HG03521 (cell line): Measurements from ENCODE around the gene BOK.
"Not testable (repeated sequence)": the region's sequence is repeated elsewhere in the genome, so short reads cannot be mapped to it uniquely, and the experiment has no call there.

Source experiments
- ATAC-seq: cut with Tn5 transposase; IDR thresholded peaks from one replicate; pipeline ENCODE4 v1.9.1; 2021; ENCODE audit warnings: mild to moderate bottlenecking, moderate library complexity; ENCODE audit not compliant: unreplicated experiment

Gene BOK

DNA sequence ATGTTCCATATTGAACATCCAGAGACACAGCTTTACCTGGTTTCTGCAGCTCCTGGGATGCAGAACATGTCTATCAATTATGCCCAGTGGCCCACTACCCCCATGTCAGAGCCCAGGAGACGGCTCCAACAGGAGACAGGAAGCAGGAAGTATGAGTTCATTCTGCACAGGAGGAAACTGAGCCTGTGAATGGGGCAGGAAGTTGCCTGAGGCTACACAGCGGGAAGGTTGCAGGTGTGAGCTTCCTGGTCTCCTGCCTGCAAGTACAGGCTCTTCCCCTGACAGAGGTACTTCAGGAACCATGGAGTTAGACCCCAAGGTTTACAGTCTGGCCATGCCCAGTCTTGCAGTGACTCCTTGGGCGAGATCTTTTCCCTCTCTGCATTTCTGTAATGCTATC is 2.8 kb upstream of the BOK start:
- ATAC-seq: no peak

DNA sequence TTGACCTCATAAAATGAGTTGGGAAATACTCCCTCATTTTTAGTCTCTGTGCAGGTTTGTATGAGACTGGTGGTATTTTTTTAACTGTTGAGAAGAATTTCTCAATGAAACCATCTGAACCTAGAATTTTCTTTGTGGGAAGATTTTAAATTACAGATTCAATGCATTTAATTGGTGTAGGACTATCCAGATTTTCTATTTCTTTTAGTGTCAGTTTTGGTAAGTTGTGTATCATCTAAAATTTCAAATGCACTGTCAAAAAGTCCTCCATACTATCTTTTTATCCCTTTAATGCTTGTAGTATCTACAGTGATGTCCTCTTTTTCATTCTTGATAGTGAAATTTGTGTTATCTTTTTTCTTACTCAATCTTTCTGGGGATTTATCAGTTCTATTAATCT is 1.8 kb upstream of the BOK start:
- ATAC-seq: no peak

DNA sequence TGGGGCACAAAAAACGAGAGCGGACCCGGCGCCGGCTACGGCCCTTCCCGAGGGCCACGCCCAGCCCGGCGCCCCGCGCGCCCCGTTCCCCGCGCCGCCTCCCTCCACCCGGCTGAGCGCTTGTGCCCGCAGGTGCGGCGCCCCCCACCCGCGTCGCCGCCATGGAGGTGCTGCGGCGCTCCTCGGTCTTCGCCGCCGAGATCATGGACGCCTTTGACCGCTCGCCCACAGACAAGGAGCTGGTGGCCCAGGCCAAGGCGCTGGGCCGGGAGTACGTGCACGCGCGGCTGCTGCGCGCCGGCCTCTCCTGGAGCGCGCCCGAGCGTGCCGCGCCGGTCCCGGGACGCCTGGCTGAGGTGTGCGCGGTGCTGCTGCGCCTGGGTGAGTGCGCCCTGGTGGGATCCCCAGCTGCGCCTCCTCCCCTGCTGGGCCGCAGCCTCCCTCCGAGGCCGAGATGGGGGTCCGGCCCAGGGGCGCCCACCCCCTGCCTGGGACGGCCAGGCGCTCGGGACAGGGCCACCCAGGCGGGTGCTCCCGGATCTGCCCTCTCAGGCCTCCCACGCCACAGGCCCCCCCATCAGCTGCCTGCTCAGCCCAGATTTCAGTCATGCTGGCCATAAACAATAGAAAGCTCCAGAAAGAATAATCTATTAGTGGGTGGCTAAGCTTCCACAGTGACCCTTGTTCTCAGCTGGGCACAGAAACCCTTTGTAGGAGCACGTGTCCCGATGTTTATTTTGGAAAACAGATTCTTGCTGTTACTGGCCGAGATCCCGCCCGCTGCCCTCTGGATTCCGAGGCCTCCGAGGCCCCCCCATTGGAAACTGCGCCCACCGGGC is 997 bp downstream of the BOK start:
- no peak for ATAC-seq

DNA sequence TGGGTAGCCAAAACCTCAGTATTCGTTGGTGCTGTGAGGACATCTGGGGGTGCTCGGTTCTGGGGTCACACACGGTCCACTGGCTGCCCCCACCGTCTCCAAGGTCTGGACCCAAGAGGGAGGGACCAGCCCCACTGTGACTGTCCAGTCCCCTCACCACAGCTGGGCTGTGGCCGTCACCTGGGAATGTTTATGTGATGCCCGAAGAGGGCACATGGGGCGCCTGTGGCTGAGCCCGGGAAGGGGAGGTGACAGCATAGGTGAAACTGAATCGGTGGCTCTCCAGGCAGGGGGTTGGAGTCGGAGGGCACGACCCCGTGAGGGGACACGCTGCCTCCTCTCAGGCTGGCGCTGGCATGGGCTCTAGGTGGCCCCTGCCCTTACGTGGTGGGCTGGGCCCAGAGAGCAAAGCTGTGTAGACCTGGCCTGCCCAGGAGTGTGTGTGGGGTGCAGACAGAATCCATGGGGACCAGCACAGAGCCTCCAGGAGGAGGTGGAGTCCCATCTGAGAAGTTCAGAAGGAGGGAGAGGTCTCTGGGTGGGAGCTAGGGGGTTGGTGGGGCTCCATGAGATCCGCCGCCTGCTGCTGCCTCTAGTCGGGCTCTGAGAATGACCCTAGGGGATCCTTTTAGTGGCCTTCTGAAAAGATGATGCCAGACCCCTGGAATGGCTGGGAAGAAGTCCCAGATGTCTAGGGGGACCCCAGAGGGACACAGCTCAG is 1.8 kb downstream of the BOK start:
- no peak for ATAC-seq

DNA sequence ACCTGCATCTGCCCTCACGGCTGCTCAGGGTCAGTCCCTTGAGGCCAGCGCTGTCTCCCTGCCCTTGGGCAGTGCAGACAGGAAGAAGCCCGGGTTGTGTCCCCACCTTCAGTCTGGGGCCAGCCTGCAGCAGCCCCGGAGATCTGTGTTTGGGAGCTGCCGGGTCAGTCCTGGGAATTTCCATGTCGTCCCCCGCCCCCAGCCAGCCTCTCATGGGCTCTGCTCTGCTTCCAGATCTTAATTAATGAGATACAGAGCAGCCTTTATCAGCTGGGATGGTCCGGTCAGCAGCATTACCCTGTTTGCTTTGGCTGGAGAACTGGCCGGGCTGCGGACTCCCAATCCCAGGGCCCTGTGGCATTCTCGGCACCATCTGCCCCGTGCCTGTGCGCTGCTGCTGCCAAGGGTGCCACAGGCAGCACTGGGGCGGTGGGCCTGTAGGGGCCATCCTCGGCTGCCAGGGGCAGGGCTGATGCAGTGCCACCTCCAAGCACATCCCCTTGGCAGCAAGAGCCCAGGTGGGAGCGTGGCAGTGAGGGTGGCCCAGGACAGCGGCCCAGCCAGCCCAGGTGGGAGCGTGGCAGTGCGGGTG is 2.4 kb downstream of the BOK start:
- ATAC-seq: no peak

DNA sequence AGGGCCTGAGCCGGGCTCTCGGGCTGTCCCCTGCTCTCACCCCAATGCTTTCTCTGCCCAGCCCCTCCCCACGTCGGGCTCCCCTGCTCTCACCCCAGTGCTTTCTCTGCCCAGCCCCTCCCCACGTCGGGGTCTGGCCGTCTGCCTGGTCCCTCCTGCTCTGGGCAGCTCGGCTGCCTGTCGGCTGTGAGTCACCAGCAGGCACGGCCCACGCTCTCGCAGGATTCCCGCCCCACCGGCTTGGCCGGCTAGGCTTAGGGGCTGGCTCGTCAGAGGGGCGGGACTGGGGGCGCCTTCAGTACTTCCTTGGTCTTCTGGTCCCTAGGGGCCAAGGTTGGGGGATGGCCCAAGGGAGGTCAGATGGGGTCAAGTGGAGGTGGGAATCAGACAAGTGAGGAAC is 3.3 kb downstream of the BOK start:
- ATAC-seq: no peak

DNA sequence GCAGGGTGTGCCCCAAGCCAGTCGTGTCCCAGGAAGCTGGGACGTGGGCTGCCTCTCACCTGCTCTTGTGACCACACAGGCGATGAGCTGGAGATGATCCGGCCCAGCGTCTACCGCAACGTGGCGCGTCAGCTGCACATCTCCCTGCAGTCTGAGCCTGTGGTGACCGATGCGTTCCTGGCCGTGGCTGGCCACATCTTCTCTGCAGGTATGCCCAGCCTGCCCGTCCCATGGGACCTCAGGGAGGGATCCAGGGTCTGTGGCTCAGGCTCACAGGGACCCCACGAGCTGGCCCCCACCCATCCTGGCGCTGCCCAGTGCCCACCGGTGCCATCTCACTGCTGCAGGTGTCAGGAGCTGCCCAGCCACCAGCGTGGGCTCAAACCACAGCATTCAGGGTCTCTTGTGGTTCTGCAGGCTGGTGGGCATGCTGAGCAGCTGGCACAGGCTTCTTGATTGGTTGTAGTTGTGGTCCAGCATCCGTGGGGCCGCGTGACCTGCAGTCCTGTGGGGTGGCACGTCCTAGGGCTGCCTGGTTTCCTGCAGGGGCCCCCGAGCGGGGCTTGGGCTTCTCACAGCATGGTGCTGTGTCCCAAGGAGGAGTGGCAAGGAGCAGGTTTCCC is 3.8 kb downstream of the BOK start:
- no peak for ATAC-seq

DNA sequence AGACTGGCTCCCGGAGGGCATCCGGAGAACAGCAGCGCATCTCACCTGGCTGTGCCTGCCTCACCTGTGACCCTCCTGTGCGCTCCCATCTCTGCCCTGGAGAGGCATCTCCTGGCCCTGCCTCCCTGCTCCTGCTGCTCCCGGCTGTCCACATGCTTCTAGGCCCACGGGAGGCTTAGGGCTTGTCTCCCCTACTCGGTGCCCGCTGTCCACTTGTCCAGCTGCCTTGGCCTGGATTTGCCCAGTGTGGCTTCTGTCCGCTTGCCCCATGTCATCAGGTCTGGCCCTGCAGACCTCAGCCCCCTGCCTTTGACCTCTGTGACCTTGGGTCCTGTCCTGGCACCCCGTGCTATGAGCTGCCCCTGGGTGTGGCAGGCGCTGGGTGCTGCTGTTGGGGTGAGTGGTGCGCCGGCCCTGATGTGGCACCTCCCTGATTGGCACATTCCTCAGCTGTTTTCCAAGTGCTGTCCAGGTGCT is 4.5 kb downstream of the BOK start:
- ATAC-seq: no peak

DNA sequence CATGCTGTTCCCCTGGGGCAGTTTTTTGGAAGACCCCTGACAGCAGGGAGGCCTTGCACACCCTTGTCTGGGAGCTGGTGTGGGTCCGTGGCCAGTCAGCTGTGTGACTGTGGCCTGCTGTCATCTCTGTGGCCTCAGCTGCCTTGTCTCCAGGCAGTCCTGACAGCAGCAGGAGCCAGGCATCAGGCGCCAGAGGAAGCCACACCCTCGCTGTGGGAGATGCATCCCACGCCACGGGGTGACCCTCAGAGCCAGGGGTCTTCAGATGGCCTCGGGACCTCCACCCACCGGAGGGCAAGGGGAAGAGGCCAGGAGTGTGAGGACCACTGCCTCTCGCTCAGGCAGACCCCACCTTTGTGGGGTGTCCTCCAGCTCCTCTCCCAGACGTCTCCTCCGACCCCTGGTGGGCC is 5.0 kb downstream of the BOK start:
- ATAC-seq: no peak

DNA sequence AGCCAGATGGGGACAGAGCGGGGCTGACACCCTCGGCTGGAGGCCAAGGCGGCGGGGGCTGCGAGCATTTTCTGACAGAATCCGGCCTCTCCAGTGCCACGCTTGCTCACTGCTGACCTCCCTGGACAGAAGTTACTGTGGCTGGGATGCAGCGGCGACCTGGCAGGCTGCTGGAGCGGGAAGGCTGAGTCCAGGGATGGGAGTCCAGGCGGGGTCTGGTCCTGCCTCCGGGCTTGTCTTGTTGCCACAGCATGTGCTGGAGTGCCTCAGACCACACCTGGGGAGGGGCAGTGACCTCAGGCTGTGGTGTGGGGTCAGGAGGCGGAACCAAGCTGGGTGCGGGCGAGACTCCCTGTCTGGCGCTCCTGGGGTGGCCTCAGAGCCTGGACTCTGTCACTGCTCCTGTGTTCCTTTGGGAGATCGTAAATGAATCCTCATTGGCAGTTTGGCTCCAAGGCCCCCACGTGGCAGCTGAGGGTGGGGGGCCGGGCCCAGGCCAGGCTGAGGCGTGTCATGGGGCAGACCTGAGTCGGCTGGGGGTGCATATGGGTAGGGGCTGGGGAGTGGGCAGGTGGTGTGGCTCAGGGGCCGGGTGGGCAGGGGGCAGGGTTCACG is 5.5 kb downstream of the BOK start:
- ATAC-seq: no peak

DNA sequence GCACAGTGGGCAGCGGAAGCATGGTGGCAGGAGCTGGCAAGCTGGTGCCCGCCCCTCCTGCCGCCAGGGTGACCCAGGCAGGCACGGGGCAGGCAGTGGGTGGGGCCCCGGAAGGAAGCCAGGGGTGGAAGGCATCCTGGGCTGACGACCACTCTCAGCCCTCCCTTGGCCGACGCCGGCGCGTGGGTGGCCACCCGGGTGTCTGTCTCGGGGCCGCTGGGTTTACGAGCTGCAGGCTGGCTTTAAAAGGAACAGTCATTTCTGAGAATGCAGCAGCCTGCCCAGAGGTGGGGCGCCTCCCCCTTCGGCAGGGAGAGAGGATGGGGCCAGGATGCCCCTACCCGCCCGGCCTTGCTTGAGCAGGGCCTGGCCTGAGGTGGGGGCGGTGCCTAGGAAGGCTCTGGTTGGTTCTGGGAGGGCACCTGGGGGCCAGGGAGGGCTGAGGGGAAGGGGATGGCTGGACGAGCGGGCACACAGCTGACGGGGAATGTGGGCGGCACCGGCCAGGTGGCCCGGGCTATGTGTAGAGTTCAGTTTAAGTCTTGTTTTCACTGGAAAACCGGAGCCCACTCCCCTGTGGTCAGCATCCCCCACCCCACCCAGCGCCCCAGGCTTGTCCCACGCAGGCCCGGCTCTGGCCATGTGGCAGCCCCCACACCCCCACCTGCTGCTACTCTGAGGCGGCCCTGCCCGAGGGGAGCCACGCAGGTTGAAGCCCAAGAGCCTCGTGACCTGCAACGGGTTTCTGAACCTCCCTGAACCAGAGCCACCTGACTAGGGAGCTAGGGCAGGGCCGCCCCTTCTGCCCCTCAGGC is 6.3 kb downstream of the BOK start:
- ATAC-seq: no peak

DNA sequence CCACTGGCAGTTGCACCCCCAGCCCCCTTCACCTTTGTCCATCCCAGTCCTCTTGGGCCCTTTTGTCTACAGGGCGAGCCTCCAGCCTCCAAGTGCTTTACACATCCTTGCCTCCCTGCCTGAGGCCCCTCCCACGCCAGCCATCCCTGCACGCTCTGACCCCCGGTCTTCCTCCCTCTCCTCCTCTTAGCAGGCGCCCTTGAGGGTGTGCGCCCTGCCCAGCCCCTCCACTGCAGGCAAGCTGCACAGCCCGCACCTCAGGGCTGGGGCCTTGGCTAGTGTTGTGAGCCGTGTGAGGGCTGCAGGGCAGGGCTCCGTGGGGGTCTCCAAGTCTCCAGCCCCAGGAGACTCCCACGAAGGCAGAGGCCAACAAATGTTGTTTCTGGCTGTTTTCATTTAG is 6.9 kb downstream of the BOK start:
- no peak for ATAC-seq

DNA sequence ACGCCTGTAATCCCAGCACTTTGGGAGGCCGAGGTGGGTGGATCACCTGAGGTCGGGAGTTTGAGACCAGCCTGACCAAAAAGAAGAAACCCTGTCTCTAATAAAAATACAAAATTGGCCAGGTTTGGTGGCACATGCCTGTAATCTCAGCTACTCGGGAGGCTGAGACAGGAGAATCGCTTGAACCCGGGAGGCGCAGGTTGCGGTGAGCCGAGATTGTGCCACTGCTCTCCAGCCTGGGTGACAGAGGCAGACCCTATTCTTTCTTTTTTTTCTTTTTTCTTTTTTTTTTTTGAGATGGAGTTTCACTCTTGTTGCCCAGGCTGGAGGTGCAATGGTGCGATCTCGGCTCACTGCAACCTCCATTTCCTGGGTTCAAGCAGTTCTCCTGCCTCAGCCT is 7.5 kb downstream of the BOK start:
- not testable (repeated sequence) for ATAC-seq

DNA sequence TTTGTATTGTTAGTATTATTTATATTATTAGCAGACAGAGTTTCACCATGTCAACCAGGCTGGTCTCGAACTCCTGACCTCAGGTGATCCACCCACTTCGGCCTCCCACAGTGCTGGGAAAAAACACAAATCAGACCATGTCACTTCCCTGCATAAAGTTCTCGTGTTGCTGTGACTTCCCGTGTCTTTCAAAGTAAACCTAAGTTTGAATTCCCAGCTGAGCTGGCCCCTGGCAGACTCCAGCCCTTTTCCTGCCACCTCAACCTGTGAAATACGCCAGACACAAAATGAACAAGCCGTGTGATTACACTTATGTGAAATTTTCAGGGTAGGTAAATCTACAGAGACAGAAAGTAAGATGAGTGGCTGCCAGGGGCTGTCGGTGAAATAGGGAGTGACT is 7.9 kb downstream of the BOK start:
- no peak for ATAC-seq

DNA sequence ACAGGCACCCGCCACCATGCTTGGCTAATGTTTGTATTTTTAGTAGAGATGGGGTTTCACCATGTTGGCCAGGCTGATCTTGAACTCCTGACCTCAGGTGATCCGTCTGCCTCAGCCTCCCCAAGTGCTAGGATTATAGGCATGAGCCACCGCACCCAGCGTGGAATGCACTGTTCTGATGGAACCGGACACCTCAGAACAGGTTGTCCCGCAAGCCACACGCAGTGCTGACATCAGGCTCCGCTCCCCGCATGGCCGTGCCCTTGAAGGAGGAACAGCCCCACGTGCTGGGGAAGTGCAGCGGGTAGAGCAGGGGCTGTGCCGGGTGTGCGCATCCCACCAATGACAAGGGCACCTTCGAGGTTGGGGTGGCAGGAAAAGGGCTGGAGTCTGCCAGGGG is 8.7 kb downstream of the BOK start:
- ATAC-seq: not testable (repeated sequence)

DNA sequence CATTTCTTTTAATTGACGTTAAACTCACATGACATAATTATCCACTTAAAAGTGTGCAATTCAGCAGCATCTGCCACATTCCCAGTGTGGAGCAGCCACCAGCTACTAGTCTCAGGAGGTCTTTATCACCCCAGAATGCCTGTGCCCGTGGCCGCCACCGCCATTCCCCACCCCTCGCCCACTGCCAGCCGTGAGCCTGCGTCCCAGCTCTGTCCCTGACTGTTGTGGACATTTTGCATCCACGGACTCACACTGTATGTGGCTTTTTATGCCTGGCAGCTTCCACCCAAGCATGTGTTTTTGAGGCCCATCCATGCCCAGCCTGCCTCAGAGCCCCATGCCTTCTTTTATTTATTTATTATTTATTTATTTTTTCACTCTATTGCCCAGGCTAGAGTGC is 9.2 kb downstream of the BOK start:
- ATAC-seq: no peak

DNA sequence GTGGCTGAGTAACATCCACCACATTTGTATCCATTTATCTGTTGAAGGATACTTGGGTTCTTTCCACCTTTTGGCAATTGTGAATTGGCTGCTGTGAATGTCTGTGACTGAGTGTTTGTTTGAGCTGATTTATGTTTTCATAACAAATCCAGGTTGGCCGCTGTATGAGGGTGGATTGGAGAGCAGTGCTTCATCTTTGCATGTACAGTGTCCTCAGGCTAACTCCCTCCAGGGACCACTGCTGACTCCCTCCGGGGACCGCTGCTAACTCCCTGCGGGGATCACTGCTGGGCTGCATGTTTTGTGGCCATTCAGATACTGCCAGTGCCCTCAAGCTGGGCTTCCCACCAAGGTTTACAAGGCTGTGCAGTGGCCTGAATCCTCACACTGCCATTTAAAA is 10.2 kb downstream of the BOK start:
- ATAC-seq: no peak

DNA sequence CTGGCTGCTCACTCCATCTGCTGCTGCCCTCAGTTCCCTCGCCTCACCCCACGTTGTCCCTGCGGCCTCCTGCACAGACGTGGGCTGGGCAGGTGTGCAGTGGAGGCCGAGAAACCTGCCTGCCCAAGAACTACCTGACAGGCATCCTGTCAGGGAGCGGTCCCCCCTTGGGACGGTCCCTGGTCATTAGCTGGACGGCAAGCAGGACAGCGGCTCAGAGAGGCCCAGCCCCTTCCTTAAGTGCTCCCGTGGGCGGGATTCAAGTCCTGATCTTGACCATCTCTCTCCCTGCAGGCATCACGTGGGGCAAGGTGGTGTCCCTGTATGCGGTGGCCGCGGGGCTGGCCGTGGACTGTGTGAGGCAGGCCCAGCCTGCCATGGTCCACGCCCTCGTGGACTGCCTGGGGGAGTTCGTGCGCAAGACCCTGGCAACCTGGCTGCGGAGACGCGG is 11.3 kb downstream of the BOK start:
- no peak for ATAC-seq

DNA sequence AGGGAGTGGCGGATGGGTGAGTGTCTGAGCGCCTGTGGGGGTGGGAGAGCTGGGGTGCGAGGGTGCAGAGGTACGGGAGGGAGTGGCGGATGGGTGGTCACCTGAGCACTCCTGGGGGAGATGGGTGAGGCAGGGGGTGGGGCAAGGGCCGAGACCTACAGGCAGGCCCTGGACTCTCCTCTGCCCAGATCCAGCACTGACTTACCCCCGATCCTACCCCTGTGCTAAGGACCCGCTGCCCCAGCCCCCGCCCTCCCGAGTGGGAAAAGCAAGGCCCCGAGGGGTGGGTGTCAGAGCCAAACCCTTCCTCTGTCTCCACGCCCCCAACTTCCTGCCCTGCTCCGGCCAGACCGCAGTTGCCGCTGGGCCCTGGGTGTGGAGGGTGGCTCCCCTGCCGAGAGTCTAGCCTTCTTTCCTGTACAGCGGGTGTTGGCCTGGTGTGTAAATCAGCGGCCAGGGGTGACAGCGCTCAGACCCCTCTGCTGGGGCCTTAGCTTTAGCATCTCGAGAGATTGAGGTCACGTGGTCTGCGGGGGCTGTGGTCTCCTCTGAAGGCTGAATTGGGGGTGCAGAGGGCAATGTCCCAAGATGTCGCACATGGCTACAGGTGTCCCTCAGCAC is 12.5 kb downstream of the BOK start:
- ATAC-seq: no peak
